ENCODE results near the gene GPR42.
A peak's percentile ranks its signal among the peaks of the same experiment; 100 is the strongest.
"Not testable (repeated sequence)": the region's sequence is repeated elsewhere in the genome, so short reads cannot be mapped to it uniquely, and the experiment has no call there.

GPR42 gene

GRCh38 chr19:35347171-35347929 lies 23.5 kb upstream of the GPR42 start, which contains the start of gene FFAR1:
FFAR1 (plus strand) TSS chr19:35347902; CDS start chr19:35351552, 3,650 bp downstream.
- peak; percentile 36 for DNase-seq

GRCh38 chr19:35347930-35348298 lies 23.0 kb upstream of the GPR42 start:
- DNase-seq = no peak

- no peak for DNase-seq
These were observed 21.8 kb upstream of the GPR42 start for GRCh38 chr19:35348911-35349611.

- no peak for DNase-seq
These were observed 21.0 kb upstream of the GPR42 start for GRCh38 chr19:35349614-35350521.

GRCh38 chr19:35350591-35350990 lies 20.3 kb upstream of the GPR42 start:
- no peak for DNase-seq

- DNase-seq = no peak
These were observed 19.3 kb upstream of the GPR42 start for GRCh38 chr19:35351411-35352176.

GRCh38 chr19:35352177-35352447 lies 18.8 kb upstream of the GPR42 start:
- no peak for DNase-seq

GRCh38 chr19:35352448-35353304 lies 18.2 kb upstream of the GPR42 start:
- DNase-seq = peak; percentile 65

GRCh38 chr19:35353635-35354034 lies 17.2 kb upstream of the GPR42 start:
- no peak for DNase-seq

- DNase-seq = no peak
These were observed 16.0 kb upstream of the GPR42 start for GRCh38 chr19:35354898-35355297.

- DNase-seq = no peak
These were observed 14.9 kb upstream of the GPR42 start for GRCh38 chr19:35355791-35356460.

GRCh38 chr19:35357867-35358573 lies 12.8 kb upstream of the GPR42 start, which contains the start of gene FFAR3:
FFAR3 (plus strand) TSS chr19:35358460; CDS start chr19:35358891, 431 bp downstream.
- DNase-seq = no peak

- not testable (repeated sequence) for DNase-seq
These were observed 12.0 kb upstream of the GPR42 start for GRCh38 chr19:35358834-35359233.

- not testable (repeated sequence) for DNase-seq
These were observed 11.5 kb upstream of the GPR42 start for GRCh38 chr19:35359395-35359794.

- not testable (repeated sequence) for DNase-seq
These were observed 10.8 kb upstream of the GPR42 start for GRCh38 chr19:35360081-35360480.

- no peak for DNase-seq
These were observed 9.9 kb upstream of the GPR42 start for GRCh38 chr19:35360880-35361420.

- no peak for DNase-seq
These were observed 8.4 kb upstream of the GPR42 start for GRCh38 chr19:35362261-35363000.

GRCh38 chr19:35363001-35363590 lies 7.8 kb upstream of the GPR42 start:
- DNase-seq = no peak
